GM18499 (cell line): ENCODE data around the gene ELK4.

Source experiments
- ATAC-seq: cut with Tn5 transposase; IDR thresholded peaks from one replicate; pipeline ENCODE4 v1.9.1; 2021; ENCODE audit warnings: moderate number of reproducible peaks; ENCODE audit not compliant: insufficient read depth, unreplicated experiment

The ELK4 gene

GRCh38 chr1:205598841-205599668 is 32.8 kb downstream of the ELK4 start:
- no peak for ATAC-seq

GRCh38 chr1:205597691-205598314 is 34.0 kb downstream of the ELK4 start:
- ATAC-seq = no peak

GRCh38 chr1:205596876-205597275 is 34.9 kb downstream of the ELK4 start:
- ATAC-seq = no peak

GRCh38 chr1:205595861-205596260 is 36.0 kb downstream of the ELK4 start:
- ATAC-seq = no peak

GRCh38 chr1:205595435-205595834 is 36.4 kb downstream of the ELK4 start:
- no peak for ATAC-seq

GRCh38 chr1:205594846-205595245 is 37.0 kb downstream of the ELK4 start:
- ATAC-seq = no peak

- no peak for ATAC-seq
These were observed 37.8 kb downstream of the ELK4 start for GRCh38 chr1:205593967-205594366.

GRCh38 chr1:205593532-205593931 is 38.3 kb downstream of the ELK4 start:
- no peak for ATAC-seq

- ATAC-seq = no peak
These were observed 39.3 kb downstream of the ELK4 start for GRCh38 chr1:205592443-205593003.

- no peak for ATAC-seq
These were observed 40.1 kb downstream of the ELK4 start for GRCh38 chr1:205591522-205592351.

- ATAC-seq = no peak
These were observed 40.9 kb downstream of the ELK4 start for GRCh38 chr1:205590777-205591513.

- ATAC-seq = no peak
These were observed 41.4 kb downstream of the ELK4 start for GRCh38 chr1:205590457-205590768.

- ATAC-seq = no peak
These were observed 42.0 kb downstream of the ELK4 start for GRCh38 chr1:205589618-205590456.

- no peak for ATAC-seq
These were observed 42.8 kb downstream of the ELK4 start for GRCh38 chr1:205589046-205589445.

GRCh38 chr1:205588636-205589035 is 43.2 kb downstream of the ELK4 start:
- no peak for ATAC-seq

- ATAC-seq = no peak
These were observed 44.2 kb downstream of the ELK4 start for GRCh38 chr1:205587581-205587980.

- no peak for ATAC-seq
These were observed 45.7 kb downstream of the ELK4 start for GRCh38 chr1:205585835-205586785.

- ATAC-seq = no peak
These were observed 46.5 kb downstream of the ELK4 start for GRCh38 chr1:205585169-205585834.
